Measurements from ENCODE around the gene PLXNB1.

DNA sequence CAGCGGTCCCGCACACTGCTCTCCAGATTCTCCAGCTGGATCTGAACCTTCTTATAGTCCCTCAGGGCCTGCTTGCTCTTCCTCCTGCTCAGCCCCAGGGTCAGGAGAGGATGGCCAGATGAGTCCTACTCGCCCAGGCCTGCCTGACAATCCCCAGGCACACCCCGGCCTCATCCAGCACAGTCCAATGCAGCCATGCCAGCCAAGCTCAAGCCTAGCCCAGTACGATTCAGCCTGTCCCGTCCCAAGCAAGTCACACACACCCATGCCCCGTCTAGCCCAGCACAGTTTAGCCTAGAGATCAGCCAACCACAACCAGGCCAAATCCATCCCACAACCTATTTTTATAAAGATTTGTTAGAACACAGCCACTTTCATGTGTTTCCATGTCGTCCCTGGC is 16.8 kb downstream of the PLXNB1 start:
- TF ChIP-seq, protein P1, sequence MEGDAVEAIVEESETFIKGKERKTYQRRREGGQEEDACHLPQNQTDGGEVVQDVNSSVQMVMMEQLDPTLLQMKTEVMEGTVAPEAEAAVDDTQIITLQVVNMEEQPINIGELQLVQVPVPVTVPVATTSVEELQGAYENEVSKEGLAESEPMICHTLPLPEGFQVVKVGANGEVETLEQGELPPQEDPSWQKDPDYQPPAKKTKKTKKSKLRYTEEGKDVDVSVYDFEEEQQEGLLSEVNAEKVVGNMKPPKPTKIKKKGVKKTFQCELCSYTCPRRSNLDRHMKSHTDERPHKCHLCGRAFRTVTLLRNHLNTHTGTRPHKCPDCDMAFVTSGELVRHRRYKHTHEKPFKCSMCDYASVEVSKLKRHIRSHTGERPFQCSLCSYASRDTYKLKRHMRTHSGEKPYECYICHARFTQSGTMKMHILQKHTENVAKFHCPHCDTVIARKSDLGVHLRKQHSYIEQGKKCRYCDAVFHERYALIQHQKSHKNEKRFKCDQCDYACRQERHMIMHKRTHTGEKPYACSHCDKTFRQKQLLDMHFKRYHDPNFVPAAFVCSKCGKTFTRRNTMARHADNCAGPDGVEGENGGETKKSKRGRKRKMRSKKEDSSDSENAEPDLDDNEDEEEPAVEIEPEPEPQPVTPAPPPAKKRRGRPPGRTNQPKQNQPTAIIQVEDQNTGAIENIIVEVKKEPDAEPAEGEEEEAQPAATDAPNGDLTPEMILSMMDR (IDR thresholded peaks at IDR 0.05; ENCODE audit: low read depth, low read length), result no peak
- TF ChIP-seq POLR2A (IDR thresholded peaks at IDR 0.05; ENCODE audit: extremely low read depth, insufficient read length) (no peak), MYC (IDR thresholded peaks at IDR 0.05; ENCODE audit: low read depth, low read length) (no peak)
- TF ChIP-seq, protein P2, sequence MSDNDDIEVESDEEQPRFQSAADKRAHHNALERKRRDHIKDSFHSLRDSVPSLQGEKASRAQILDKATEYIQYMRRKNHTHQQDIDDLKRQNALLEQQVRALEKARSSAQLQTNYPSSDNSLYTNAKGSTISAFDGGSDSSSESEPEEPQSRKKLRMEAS (IDR thresholded peaks at IDR 0.05; ENCODE audit: low read depth, low read length), result no peak
